ENCODE measurements around the gene UGT2B10.

Gene UGT2B10

GRCh38 chr4:68871809-68872642 is 56.2 kb downstream of the UGT2B10 start:
- DNase-seq (ENCODE audit: low read depth): no peak

- no peak for DNase-seq (ENCODE audit: low read depth)
These were observed 57.1 kb downstream of the UGT2B10 start for GRCh38 chr4:68872643-68873502.

- no peak for DNase-seq (ENCODE audit: low read depth)
These were observed 58.7 kb downstream of the UGT2B10 start for GRCh38 chr4:68874507-68874906.

GRCh38 chr4:68877555-68877954 is 61.8 kb downstream of the UGT2B10 start:
- no peak for DNase-seq (ENCODE audit: low read depth)

GRCh38 chr4:68878048-68878447 is 62.3 kb downstream of the UGT2B10 start:
- DNase-seq (ENCODE audit: low read depth): no peak

All from non-pigmented ciliary epithelial cell (primary cell).